NCI-H524 treated with DMSO at 0.1 percent for 48 hours (cell line): Measurements from ENCODE around the gene CSNK1G1.

ENCODE experiments used
- DNase-seq: peaks from one replicate; lab custom pipeline; 2025; lab: John Stamatoyannopoulos, UW

CSNK1G1 gene

GRCh38 chr15:64191971-64192830, 163.8 kb downstream of the CSNK1G1 start:
- DNase-seq = peak; percentile 88

GRCh38 chr15:64187396-64188191, 168.4 kb downstream of the CSNK1G1 start:
- DNase-seq = no peak

DNA sequence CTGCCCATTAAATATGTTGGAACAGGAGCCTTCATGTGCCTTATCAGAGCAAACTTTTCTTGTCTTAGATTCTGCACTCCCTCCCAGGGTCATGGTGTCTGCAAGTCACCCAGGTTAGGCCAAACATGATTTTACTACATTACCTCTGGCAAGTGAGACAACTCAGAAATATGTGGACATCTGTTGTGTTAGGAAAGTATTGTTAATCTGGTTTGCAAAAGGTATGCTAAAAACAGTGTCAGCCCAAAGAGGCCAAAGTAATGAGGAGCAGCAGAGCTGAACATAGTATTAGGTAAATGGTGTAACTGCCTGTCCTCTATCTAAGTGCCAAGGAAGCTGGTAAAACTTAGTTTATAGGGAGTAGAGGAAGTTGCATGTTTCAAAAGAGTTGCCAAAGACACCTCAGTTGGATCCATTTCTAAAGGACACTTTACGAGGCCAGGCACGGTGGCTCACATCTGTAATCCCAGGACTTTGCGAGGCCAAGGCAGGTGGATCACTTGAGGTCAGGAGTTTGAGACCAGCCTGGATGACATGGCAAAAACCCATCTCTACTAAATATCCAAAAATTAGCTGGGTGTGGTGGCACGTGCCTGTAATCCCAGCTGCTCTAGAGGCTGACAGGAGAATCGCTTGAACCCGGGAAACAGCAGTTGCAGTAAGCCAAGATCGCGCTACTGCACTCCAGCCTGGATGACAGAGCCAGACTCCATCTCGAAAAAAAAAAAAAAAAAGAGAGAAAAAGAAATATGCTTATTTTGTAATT, 170.6 kb downstream of the CSNK1G1 start:
- DNase-seq = no peak

DNA sequence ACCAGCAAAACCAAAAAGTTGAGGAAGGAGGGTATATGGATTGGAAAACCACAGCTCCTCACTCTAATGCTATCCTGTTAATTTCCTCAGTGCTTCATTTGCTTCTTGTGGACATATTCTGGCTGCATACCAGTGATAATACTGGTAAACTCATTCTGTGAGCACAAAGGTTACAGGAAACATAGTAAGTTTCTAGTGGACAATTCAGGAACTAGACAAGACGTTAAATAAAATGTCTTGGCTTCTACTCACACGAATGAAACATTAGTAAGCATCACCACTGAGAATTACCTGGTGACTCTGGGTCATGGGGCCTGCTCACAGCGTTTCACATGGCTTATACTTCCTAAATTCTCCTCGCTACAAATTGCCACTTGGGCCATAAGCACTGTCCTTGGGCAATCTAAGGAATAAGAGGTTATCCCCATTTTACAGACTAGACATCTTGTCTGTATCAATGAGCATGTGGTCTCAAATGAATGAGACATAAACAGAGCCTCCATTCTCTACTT, 173.1 kb downstream of the CSNK1G1 start:
- no peak for DNase-seq

DNA sequence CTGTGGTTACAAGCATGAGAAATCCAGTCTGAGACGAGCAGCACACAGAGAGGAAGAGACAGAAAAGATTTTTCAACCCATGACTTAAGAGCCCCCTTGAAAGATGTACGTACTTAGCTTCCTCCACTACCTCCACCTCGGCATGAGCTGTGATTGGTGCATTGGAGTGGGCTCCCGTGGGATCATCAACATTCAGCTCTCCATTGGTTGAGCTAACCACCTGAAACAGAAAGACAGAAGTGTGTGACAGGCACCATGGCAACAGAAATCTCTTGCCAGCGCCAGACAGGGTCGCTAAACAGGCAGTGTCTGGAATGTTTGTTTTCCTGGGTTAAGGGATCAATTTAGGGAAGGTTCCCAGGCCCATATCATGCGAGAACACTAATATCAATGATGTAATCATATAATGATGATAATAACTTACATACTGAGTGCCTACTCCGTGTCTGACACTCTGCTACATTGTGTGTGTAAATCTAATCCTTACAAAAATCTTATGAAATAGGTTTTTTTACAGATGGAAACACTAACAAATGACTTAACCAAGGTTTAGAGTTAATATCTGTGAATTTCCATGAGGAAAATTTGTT, 175.6 kb downstream of the CSNK1G1 start:
- peak; percentile 18 for DNase-seq

- DNase-seq = no peak
Observed at GRCh38 chr15:64166102-64166890, 189.7 kb downstream of the CSNK1G1 start.

- no peak for DNase-seq
Observed at GRCh38 chr15:64164436-64164835, 191.5 kb downstream of the CSNK1G1 start.

GRCh38 chr15:64163659-64164362, 192.2 kb downstream of the CSNK1G1 start:
- no peak for DNase-seq

DNA sequence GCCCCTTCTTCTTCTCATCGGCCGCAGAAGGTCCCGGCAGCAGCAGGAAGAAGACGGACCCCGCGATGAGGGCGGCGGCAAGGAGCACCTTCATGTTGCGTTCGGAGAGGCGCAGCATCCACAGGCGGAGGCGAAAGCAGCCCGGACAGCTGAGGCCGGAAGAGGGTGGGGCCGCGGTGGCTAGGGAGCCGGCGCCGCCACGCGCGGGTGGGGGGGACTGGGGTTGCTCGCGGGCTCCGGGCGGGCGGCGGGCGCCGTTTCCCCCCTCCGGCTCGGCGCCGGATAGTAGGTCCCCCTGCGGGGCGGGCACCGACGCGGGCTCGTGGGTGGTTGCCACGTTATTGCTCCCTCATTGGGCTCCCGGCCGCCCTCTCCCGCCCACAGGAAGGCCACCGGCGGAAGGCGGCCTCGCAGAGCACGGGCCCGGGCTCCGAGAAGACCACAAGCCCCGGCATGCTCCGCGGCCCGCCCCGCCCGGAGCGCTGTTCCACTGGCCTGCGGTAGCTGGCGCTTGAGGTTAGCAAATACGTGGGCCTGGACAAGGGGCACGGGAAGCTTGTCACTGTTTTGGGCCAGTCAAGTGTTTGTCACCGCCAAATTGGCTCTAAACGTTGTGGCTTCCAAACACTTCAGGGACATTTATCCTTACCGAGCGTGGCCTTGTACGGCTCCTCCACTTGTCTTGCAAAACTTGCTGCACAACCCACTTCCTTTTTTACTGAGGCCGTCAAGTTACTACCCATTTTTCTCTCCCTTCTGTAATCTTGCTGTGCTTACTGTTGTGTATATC, 192.9 kb downstream of the CSNK1G1 start, which contains the start of gene PPIB:
Gene PPIB, minus strand, starts transcription at position 154 of the 790 bp plus-strand sequence. Its CDS starts 36 bp downstream, at position 118.
- peak; percentile 86 for DNase-seq

DNA sequence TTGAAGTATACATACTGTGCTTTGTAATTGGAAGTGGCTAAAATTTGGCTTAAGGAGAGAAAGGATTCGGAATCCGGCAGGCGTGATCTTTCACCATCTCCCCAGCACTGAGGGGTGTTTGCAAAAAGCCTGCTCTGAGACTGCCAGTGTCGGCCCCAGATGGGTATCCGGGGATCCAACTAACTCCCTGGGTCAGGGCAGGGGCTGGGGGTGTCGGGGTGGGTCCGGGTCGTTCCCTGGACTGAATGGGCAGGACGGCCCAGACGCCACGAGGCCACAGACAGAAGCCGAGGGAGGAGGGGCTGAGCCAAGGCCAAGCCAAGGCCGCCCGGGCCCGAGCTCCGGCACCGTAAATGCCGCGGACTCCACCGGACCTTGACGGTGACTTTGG, 193.5 kb downstream of the CSNK1G1 start:
- no peak for DNase-seq

GRCh38 chr15:64161688-64162477, 194.1 kb downstream of the CSNK1G1 start:
- DNase-seq = no peak

DNA sequence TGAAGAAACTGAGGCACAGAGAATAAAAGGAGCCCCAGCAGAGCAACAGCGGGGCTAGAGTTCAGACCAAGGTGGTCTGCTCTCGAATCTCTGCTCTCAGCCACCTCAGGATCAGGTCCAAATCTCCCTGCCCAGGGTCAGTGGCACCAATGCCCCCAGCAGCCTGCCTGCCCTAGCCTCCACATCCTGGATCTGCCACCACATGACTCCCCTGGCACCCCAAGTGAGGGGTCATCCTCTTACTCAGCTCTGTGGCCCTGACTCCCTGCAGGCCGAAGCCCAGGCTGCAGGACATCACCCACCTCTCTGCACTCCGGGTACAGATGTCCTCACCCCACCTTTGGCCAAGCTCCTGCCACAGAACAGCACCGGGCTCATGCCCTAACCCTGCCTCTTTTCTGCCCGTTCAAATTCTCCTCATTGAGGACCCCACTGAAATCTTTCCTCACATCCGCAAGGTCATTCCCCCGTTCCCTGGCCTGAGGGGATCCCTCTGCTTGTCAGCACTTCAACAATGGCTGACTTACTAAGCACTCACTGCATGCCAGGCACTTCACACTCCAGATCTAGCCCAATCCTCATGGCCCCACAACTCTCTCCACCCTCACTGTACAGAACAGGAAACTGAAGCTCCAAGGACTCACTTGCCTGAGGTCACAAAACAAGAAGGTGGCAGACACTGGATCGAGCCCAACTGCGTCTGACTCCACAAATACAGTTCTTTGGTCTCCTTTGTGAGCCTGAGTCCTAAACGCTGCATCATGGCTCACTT, 197.4 kb downstream of the CSNK1G1 start:
- DNase-seq = no peak

DNA sequence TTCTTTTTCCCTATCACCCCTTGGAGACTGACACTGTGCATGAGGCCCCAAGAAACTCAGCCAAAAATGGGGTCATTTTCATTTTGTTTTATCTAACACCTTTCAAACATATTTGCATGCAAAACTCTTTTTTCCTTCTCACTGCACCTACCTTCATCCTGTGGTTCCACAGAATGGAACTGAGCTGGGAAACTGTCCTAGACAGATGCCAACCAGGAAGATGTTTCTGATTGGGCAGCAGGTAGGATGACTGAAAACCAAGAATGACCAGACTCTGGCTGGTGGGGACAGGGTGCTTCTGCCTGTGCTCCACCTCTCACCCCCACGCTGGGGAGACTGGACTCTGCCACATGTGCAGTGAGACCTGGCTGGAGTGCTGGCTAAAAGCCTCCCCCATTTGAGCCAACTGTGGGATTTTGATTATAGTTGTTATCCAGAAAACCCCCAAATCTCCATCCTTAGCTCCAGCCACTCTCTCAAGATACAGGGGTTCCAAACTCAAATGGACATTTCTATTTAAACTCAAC, 198.3 kb downstream of the CSNK1G1 start:
- DNase-seq = no peak

DNA sequence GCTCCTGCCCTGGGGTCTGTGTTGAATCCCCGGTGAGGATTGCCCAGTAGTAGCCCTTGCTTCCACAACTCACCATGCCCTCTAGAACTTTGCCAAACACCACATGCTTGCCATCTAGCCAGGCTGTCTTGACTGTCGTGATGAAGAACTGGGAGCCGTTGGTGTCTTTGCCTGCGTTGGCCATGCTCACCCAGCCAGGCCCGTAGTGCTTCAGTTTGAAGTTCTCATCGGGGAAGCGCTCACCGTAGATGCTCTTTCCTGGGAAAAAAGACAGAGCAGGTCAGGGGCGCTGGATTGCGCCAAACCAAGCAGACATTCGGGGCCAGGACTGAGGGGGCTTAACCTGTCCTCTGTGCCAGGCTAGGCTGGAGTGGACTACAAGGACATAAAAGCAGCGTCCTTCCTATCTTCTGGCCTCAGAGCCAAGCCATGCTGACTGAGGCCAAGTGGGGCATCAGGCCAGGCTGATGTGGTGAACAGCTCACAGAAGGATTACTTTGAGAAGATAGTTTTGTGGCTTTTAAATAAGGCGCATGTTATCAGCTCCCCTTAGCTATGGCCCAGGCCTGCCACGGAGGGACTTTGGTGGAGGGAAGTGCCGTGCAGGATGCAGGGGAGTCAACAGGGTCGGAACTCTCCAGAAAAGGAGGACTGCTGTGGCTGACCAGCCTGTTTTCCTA, 199.2 kb downstream of the CSNK1G1 start:
- no peak for DNase-seq

DNA sequence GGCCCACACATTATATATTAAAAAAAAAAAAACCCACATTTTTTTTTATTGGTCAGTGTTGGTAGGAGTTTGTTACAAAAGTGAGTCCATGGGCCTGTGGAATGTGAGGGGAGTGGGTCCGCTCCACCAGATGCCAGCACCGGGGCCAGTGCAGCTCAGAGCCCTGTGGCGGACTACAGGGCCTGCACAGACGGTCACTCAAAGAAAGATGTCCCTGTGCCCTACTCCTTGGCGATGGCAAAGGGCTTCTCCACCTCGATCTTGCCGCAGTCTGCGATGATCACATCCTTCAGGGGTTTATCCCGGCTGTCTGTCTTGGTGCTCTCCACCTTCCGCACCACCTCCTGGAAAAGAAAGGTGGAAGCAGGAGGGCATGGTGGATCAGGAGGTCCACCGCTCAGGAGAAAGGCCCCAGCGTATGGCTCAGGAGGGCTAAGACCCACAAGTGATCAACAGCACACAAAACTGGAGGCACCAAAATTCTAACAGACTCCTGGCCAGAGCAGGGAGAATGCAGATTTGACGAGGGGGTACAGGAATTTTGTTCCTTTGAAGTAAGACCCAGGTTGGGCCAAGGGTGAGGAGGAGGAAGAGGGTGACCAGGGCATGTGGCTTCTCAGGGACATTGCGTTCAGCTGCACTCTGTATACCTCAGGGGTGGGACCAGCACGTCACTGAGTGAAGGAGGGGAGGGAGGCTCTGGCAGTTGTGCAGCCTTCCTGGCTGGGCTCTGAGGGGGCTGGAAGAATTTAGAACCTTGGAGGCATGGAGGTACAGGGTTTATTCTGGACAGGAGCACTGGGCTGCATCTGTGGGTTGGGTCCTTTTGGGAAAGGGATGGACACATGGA, 199.9 kb downstream of the CSNK1G1 start:
- DNase-seq = no peak
